ENCODE results near the gene PDLIM7. TPM values are rescaled to one million over a fixed set of nuclear protein-coding genes. Genes with fewer than 3 reads are reported as not detected.

The PDLIM7 gene
- total and polyA plus RNA-seq, 2 of the 8 experiments (the other 6 are each of a cell fraction or from before 2014, with no cell fraction given), result 67.3 to 94.2 TPM

GRCh38 chr5:177516601-177517568 is 19.5 kb upstream of the PDLIM7 start, which contains the start of gene DDX41:
Gene DDX41 (minus strand): TSS chr5:177516961. CDS start chr5:177516945, 16 bp downstream.
- Histone ChIP-seq H3K9ac (replicated peaks in 1 of 4; ENCODE audit: extremely low read depth in 1 of 4, low read depth in 3 of 4, low read length in 3 of 4) (peak within 1 kb of the TSS; percentile 76 to 96 (median 95)), H4K8ac (ENCODE audit: extremely low read depth, insufficient read depth, low read length) (peak within 1 kb of the TSS; percentile 96), H3K23ac (ENCODE audit: insufficient read length) (no peak within 1 kb of the TSS), H3K56ac (replicated peaks; ENCODE audit: insufficient read length, low read depth, low read length) (peak within 1 kb of the TSS; percentile 82), H2BK15ac (ENCODE audit: low read length) (no peak within 1 kb of the TSS), H3K36me3 (ENCODE audit: control insufficient read depth in 2 of 4, insufficient read depth in 4 of 4, low read length in 3 of 4) (peaks cover 31 to 57% (median 50%) of the 10 kb centered on the region in 4 experiments), H4K20me1 (replicated peaks in 1 of 2; ENCODE audit: control insufficient read depth in 1 of 2, insufficient read depth in 2 of 2, low read length in 2 of 2) (peaks cover 0 to 7% of the 10 kb centered on the region in 2 experiments), H3K79me2 (ENCODE audit: control insufficient read depth in 1 of 2, insufficient read depth in 2 of 2, low read length in 2 of 2) (peaks cover 0 to 9% of the 10 kb centered on the region in 2 experiments; a peak in 1 of 4 replicates), H3K4me2 (ENCODE audit: insufficient read depth in 1 of 2, low read depth in 2 of 2, low read length in 2 of 2) (peak within 1 kb of the TSS; percentile 87 to 97), H3K4me1 (replicated peaks in 1 of 4; ENCODE audit: control insufficient read depth in 3 of 4, insufficient read depth in 4 of 4, low read length in 3 of 4) (peaks cover 0 to 6% (median 5%) of the 10 kb centered on the region in 4 experiments; a peak in 5 of 7 replicates), H3K23me2 (ENCODE audit: low read depth, low read length) (peaks cover 8% of the 10 kb centered on the region), H2AFZ (ENCODE audit: low read length) (peak within 1 kb of the TSS; percentile 93; the same call in 1 of the 2 replicates), H2BK12ac (ENCODE audit: low read depth, low read length) (peak within 1 kb of the TSS; percentile 52; the same call in 1 of the 2 replicates), H3K18ac (ENCODE audit: extremely low read depth, low read length) (peak within 1 kb of the TSS; percentile 93), H3K14ac (ENCODE audit: insufficient read length) (no peak within 1 kb of the TSS), H3K27ac (ENCODE audit: low read depth, low read length) (peak within 1 kb of the TSS; percentile 76), H4K5ac (ENCODE audit: insufficient read length, low read depth, low read length) (peak within 1 kb of the TSS; percentile 71), H3K4me3 (ENCODE audit: extremely low read depth in 1 of 4, insufficient read depth in 2 of 4, low read depth in 3 of 4, low read length in 4 of 4) (peak within 1 kb of the TSS; percentile 82 to 98 (median 96)), H4K91ac (replicated peaks; ENCODE audit: insufficient read length, low read length) (peak within 1 kb of the TSS; percentile 98), H3K4ac (replicated peaks; ENCODE audit: insufficient read length, low read depth, low read length) (peak within 1 kb of the TSS; percentile 55), H2BK5ac (ENCODE audit: low read depth, low read length) (peak within 1 kb of the TSS; percentile 95), H3K9me3 (ENCODE audit: insufficient read depth in 2 of 2, low read depth in 1 of 2, low read length in 1 of 2) (no peaks in the 10 kb centered on the region), H2BK120ac (replicated peaks; ENCODE audit: low read depth, low read length) (no peak within 1 kb of the TSS), H2BK20ac (ENCODE audit: low read length) (no peak within 1 kb of the TSS), H2AK5ac (ENCODE audit: low read depth, low read length) (no peak within 1 kb of the TSS), H3K27me3 (replicated peaks in 1 of 4; ENCODE audit: control insufficient read depth in 3 of 4, extremely low read depth in 1 of 4, insufficient read depth in 3 of 4, low read length in 3 of 4) (no peaks in the 10 kb centered on the region), H3K79me1 (ENCODE audit: low read depth, low read length) (peaks cover 5% of the 10 kb centered on the region; the same call in 1 of the 2 replicates)
- peak; percentile 90 to 97 for DNase-seq (ENCODE audit: low read depth in 1 of 2, low spot score in 2 of 2)
- FAIRE-seq, result peak; percentile 88
- ChIA-PET POLR2A (ENCODE audit: partially characterized antibody) (interaction anchor here (0.7 to 4.7 kb wide), 22 partner anchors 9 to 599 kb away, joined by 3 to 53 read pairs (median 6); partner anchors contain the start of genes FAM193B, GRK6, PDLIM7 and TMED9), CTCF (ENCODE audit: partially characterized antibody) (interaction anchor here (0.9 to 20.8 kb wide), 7 partner anchors 16 to 61 kb away, joined by 3 to 306 read pairs (median 3); no protein-coding TSS in a partner anchor)
- WGBS, 2 experiments (ENCODE audit: extremely low coverage in 1 of 2, insufficient coverage in 1 of 2, insufficient read length in 1 of 2, insufficient replicate concordance in 2 of 2, low coverage in 1 of 2, low lambda C conversion rate in 2 of 2, missing lambda C conversion rate in 1 of 2), result 2% methylated on average over 90 of the region's 96 CpGs; no CpG with 5 or more reads in 1 of the 2 experiments
- TF ChIP-seq RNF2 (IDR thresholded peaks at IDR 0.05; ENCODE audit: borderline replicate concordance, low read depth, low read length, missing control alignments, poor library complexity, severe bottlenecking) (no peak), CREB1 (IDR thresholded peaks at IDR 0.05) (peak; percentile 81), SP1 (IDR thresholded peaks at IDR 0.05; ENCODE audit: low read depth, low read length) (peak; percentile 40; the same call in 1 of the 2 replicates), KDM5A (IDR thresholded peaks at IDR 0.05; ENCODE audit: low read length) (0 out of 2 replicates have a peak, but pooled peaks have one; percentile 32), SAP30 (IDR thresholded peaks at IDR 0.05; ENCODE audit: insufficient read depth, insufficient replicate concordance, low read length) (no peak), BACH1 (IDR thresholded peaks at IDR 0.05; ENCODE audit: low read length) (no peak; the same call in none of the 2 replicates), GABPA (IDR thresholded peaks at IDR 0.05; ENCODE audit: borderline replicate concordance, insufficient read depth, low read length) (no peak), HDAC2 (IDR thresholded peaks at IDR 0.05; ENCODE audit: borderline replicate concordance in 1 of 2, low read depth in 2 of 2, low read length in 2 of 2) (peak in 1 of 2 experiments; percentile 87; a peak in 2 of 4 replicates), MAFK (IDR thresholded peaks at IDR 0.05; ENCODE audit: low read depth, low read length) (no peak)

Measured in H1 (cell line).